Lower leg skin (tissue), 4 donors: Measurements from ENCODE around the gene CDKN2C. TPM values are rescaled to one million over a fixed set of nuclear protein-coding genes. Genes with fewer than 3 reads are reported as not detected.

ENCODE experiments used
- DNase-seq, 2 donors: peaks; one replicate each; pipeline ENCODE4 v3.0.0-alpha.2; 2019; ENCODE audit warnings: low spot score in 2 of 2
- H3K4me3 ChIP-seq: fragments of 200-600 bp; sonication (generic); 2 replicates; pipeline ENCODE4 v1.5.1; 2017; ENCODE audit warnings: mild to moderate bottlenecking, low read depth; ENCODE audit not compliant: poor library complexity, severe bottlenecking
- CTCF ChIP-seq, 3 donors: fragments of 450-650 bp; IDR thresholded peaks; one replicate each; pipeline ENCODE4 v1.5.1; 2016; ENCODE audit warnings: antibody characterized with exemption in 3 of 3, mild to moderate bottlenecking in 3 of 3, moderate library complexity in 2 of 3
- POLR2A ChIP-seq, 2 donors: fragments of 450-650 bp; IDR thresholded peaks; one replicate each; pipeline ENCODE4 v1.6.1; 2016 to 2017; ENCODE audit warnings: antibody characterized with exemption in 2 of 2, mild to moderate bottlenecking in 1 of 2, moderate library complexity in 1 of 2
- WGBS, 2 donors: methylation state at CpG; one replicate each; pipeline ENCODE4 v1.1.5; 2018; 5-methylcytosine and 5-hydroxymethylcytosine counted together
- intact Hi-C: fragments of 100-400 bp; cut with DNase I; formaldehyde crosslinking; loops from one replicate; pipeline ENCODE4 v1.15.0; 2023; ENCODE audit warnings: low total_unique reads
- total RNA-seq, 4 donors: library from RNA; depleted of rRNA; stranded (reverse); fragments of >200 nt; gene quantifications; one replicate each; pipeline ENCODE4 v1.1.0, GENCODE V29; 2016

CDKN2C gene
- total RNA-seq, 4 donors from 2014 or later = 10.1 to 20.0 (median 16.2) TPM

GRCh38 chr1:50986653-50987052 is 16.6 kb downstream of the CDKN2C start:
- intact Hi-C loops = no loop called here
- no peak for DNase-seq
- WGBS, 2 donors = 70 to 77% methylated on average over 4 of the region's 4 CpGs
- no peak for TF ChIP-seq CTCF (IDR thresholded peaks at IDR 0.05)
- no peak for TF ChIP-seq POLR2A (IDR thresholded peaks at IDR 0.05)
- no peak overlapping the region for H3K4me3 ChIP-seq

- TF ChIP-seq POLR2A (IDR thresholded peaks at IDR 0.05) = no peak
- WGBS, 2 donors = 86 to 89% methylated on average over 2 of the region's 2 CpGs
- no peak overlapping the region for H3K4me3 ChIP-seq
- no peak for DNase-seq
- intact Hi-C loops = no loop called here
Measured at GRCh38 chr1:50989694-50990093, 19.6 kb downstream of the CDKN2C start.

- intact Hi-C loops = no loop called here
- DNase-seq = no peak
- 91% methylated on average over 3 of the region's 3 CpGs for WGBS, 2 donors
- TF ChIP-seq POLR2A (IDR thresholded peaks at IDR 0.05) = no peak
- no peak for TF ChIP-seq CTCF (IDR thresholded peaks at IDR 0.05)
- no peak overlapping the region for H3K4me3 ChIP-seq
Measured at GRCh38 chr1:50992532-50993318, 22.7 kb downstream of the CDKN2C start.

GRCh38 chr1:50993645-50994044 is 23.6 kb downstream of the CDKN2C start:
- H3K4me3 ChIP-seq = no peak overlapping the region
- 95 to 100% methylated on average over 3 of the region's 3 CpGs for WGBS, 2 donors
- TF ChIP-seq POLR2A (IDR thresholded peaks at IDR 0.05) (no peak), CTCF (IDR thresholded peaks at IDR 0.05) (no peak)
- DNase-seq = no peak
- intact Hi-C loops = no loop called here

- no peak overlapping the region for H3K4me3 ChIP-seq
- intact Hi-C loops = no loop called here
- WGBS, 2 donors = 83 to 84% methylated on average over 4 of the region's 4 CpGs
- DNase-seq = no peak
- TF ChIP-seq POLR2A (IDR thresholded peaks at IDR 0.05) = no peak
- no peak for TF ChIP-seq CTCF (IDR thresholded peaks at IDR 0.05)
Measured at GRCh38 chr1:50994997-50995396, 25.0 kb downstream of the CDKN2C start.

- whole genome bisulfite sequencing, 2 donors = 74 to 76% methylated on average over 1 of the region's 1 CpG
- intact Hi-C loops = no loop called here
Measured at GRCh38 chr1:50995651-50996050, 25.6 kb downstream of the CDKN2C start.

More at GRCh38 chr1:50995651-50996050, 25.6 kb downstream of the CDKN2C start:
- no peak overlapping the region for H3K4me3 ChIP-seq
- TF ChIP-seq CTCF (IDR thresholded peaks at IDR 0.05) = no peak
- TF ChIP-seq POLR2A (IDR thresholded peaks at IDR 0.05) = no peak
- DNase-seq = no peak
